DOHH2 (cell line): ENCODE results near the gene SYT11.
A peak's percentile ranks its signal among the peaks of the same experiment; 100 is the strongest.
"Not testable (repeated sequence)": the region's sequence is repeated elsewhere in the genome, so short reads cannot be mapped to it uniquely, and the experiment has no call there.

Experiments used
- H3F3A ChIP-seq: fragments of 200-600 bp; sonication (generic), shearing (Covaris generic); 2 replicates; pipeline ENCODE4 v1.6.0; 2016; ENCODE audit warnings: antibody characterized with exemption, mild to moderate bottlenecking; ENCODE audit not compliant: control insufficient read depth, insufficient read depth
- H3K27ac ChIP-seq: fragments of 200-600 bp; sonication (generic); 2 replicates; pipeline ENCODE4 v1.5.1; 2014; ENCODE audit warnings: low read depth, mild to moderate bottlenecking, low read length, moderate library complexity
- H3K27me3 ChIP-seq: fragments of 200-600 bp; sonication (generic); 2 replicates; pipeline ENCODE4 v1.6.1; 2014; ENCODE audit warnings: mild to moderate bottlenecking, low read length, mixed read lengths; ENCODE audit not compliant: control insufficient read depth
- H3K36me3 ChIP-seq: fragments of 200-600 bp; sonication (generic); 2 replicates; pipeline ENCODE4 v1.6.1; 2014; ENCODE audit warnings: mild to moderate bottlenecking, low read length, moderate library complexity, mixed read lengths; ENCODE audit not compliant: control insufficient read depth
- H3K4me1 ChIP-seq: fragments of 200-600 bp; sonication (generic); 2 replicates; pipeline ENCODE4 v1.6.1; 2014; ENCODE audit warnings: mild to moderate bottlenecking, low read length, mixed read lengths; ENCODE audit not compliant: control insufficient read depth
- H3K4me2 ChIP-seq: fragments of 200-600 bp; sonication (generic); 2 replicates; pipeline ENCODE4 v1.6.0; 2014; ENCODE audit warnings: mild to moderate bottlenecking, low read length, moderate library complexity
- H3K4me3 ChIP-seq: fragments of 200-600 bp; sonication (generic); 2 replicates; pipeline ENCODE4 v1.5.1; 2014; ENCODE audit warnings: mild to moderate bottlenecking, low read length, mixed read lengths
- H3K79me2 ChIP-seq: fragments of 200-600 bp; sonication (generic); 2 replicates; pipeline ENCODE4 v1.6.1; 2014; ENCODE audit warnings: mild to moderate bottlenecking, low read length, mixed read lengths; ENCODE audit not compliant: control insufficient read depth
- H3K9me2 ChIP-seq: fragments of 200-600 bp; sonication (generic); replicated peaks from 2 replicates; pipeline ENCODE4 v1.6.1; 2014; ENCODE audit warnings: mild to moderate bottlenecking, low read length, mixed read lengths; ENCODE audit not compliant: control insufficient read depth
- H3K9me3 ChIP-seq: fragments of 200-600 bp; sonication (generic); 2 replicates; pipeline ENCODE4 v1.6.1; 2014; ENCODE audit warnings: antibody characterized with exemption, low read length, mixed read lengths; ENCODE audit not compliant: control insufficient read depth, insufficient read depth
- H4K20me1 ChIP-seq: fragments of 200-600 bp; sonication (generic); 2 replicates; pipeline ENCODE4 v1.6.0; 2014; ENCODE audit warnings: low read depth, mild to moderate bottlenecking, antibody characterized with exemption, low read length, moderate library complexity; ENCODE audit not compliant: control insufficient read depth, insufficient read depth
- CTCF ChIP-seq: fragments of 200-600 bp; sonication (generic); IDR thresholded peaks from one replicate; pipeline ENCODE4 v1.5.1; 2014; ENCODE audit warnings: antibody characterized with exemption, mild to moderate bottlenecking, low read depth, low read length; ENCODE audit not compliant: poor library complexity, severe bottlenecking
- EZH2phosphoT487 ChIP-seq: fragments of 200-600 bp; sonication (generic); IDR thresholded peaks from 2 replicates; pipeline ENCODE4 v1.6.1; 2017; ENCODE audit warnings: borderline replicate concordance, mild to moderate bottlenecking, antibody characterized with exemption, low read length, moderate library complexity, mixed read lengths

The SYT11 gene

GRCh38 chr1:155925506-155925905 lies 66.1 kb downstream of the SYT11 start:
- H3K9me3 ChIP-seq: no peaks in the 10 kb centered on the region
- peaks cover 10% of the 10 kb centered on the region for H3F3A ChIP-seq
- H3K4me3 ChIP-seq: no peak overlapping the region
- peaks cover 4% of the 10 kb centered on the region; the same call in 1 of the 2 replicates for H3K4me1 ChIP-seq
- TF ChIP-seq EZH2phosphoT487 (no peak), CTCF (no peak)
- no peak overlapping the region for H3K4me2 ChIP-seq
- H3K79me2 ChIP-seq: peaks cover 61% of the 10 kb centered on the region
- no peaks in the 10 kb centered on the region for H3K27me3 ChIP-seq
- H3K9me2 ChIP-seq: no peaks in the 10 kb centered on the region
- H3K36me3 ChIP-seq: peaks cover 96% of the 10 kb centered on the region
- no peak overlapping the region for H3K27ac ChIP-seq
- peaks cover 3% of the 10 kb centered on the region; the same call in 1 of the 2 replicates for H4K20me1 ChIP-seq

- H3K36me3 ChIP-seq: peaks cover 97% of the 10 kb centered on the region
- H3F3A ChIP-seq: 0 out of 2 replicates have a peak, but pooled peaks cover 2% of the 10 kb centered on the region
- no peak for TF ChIP-seq EZH2phosphoT487
- TF ChIP-seq CTCF: no peak
- H3K4me3 ChIP-seq: no peak overlapping the region
- H3K4me1 ChIP-seq: peaks cover 33% of the 10 kb centered on the region
- H3K27me3 ChIP-seq: no peaks in the 10 kb centered on the region
- peaks cover 77% of the 10 kb centered on the region for H3K79me2 ChIP-seq
- H3K9me3 ChIP-seq: no peaks in the 10 kb centered on the region
- peaks cover 17% of the 10 kb centered on the region for H4K20me1 ChIP-seq
- H3K9me2 ChIP-seq: no peaks in the 10 kb centered on the region
- no peak overlapping the region for H3K4me2 ChIP-seq
- no peak overlapping the region for H3K27ac ChIP-seq
Observed at GRCh38 chr1:155929057-155929456, 69.7 kb downstream of the SYT11 start.

- H3K27ac ChIP-seq, H3K9me3 ChIP-seq, H3K9me2 ChIP-seq, H3F3A ChIP-seq, H3K27me3 ChIP-seq: not testable (repeated sequence)
- Histone ChIP-seq H3K4me1 (peaks cover 41% of the 10 kb centered on the region), H4K20me1 (peaks cover 17% of the 10 kb centered on the region), H3K4me3 (0 out of 2 replicates have a peak overlapping the region, but pooled peaks have one; percentile 20), H3K79me2 (peaks cover 80% of the 10 kb centered on the region), H3K36me3 (peaks cover 83% of the 10 kb centered on the region), H3K4me2 (peak overlapping the region; percentile 5; the same call in 1 of the 2 replicates)
Observed at GRCh38 chr1:155930725-155931124, 71.4 kb downstream of the SYT11 start.

GRCh38 chr1:155931332-155932038 lies 72.1 kb downstream of the SYT11 start:
- no peak for TF ChIP-seq CTCF
- no peak for TF ChIP-seq EZH2phosphoT487
- H3K9me2 ChIP-seq: no peaks in the 10 kb centered on the region
- H3K4me1 ChIP-seq: peaks cover 41% of the 10 kb centered on the region
- H3K79me2 ChIP-seq: peaks cover 75% of the 10 kb centered on the region
- no peaks in the 10 kb centered on the region for H3K9me3 ChIP-seq
- peaks cover 11% of the 10 kb centered on the region for H3F3A ChIP-seq
- peak overlapping the region; percentile 83 for H3K4me2 ChIP-seq
- peak overlapping the region; percentile 83 for H3K4me3 ChIP-seq
- no peak overlapping the region for H3K27ac ChIP-seq
- peaks cover 17% of the 10 kb centered on the region for H4K20me1 ChIP-seq
- H3K27me3 ChIP-seq: no peaks in the 10 kb centered on the region
- H3K36me3 ChIP-seq: peaks cover 75% of the 10 kb centered on the region
